Esophagus squamous epithelium (tissue), 5 donors: ENCODE results near the gene FAM234A. TPM values are rescaled to one million over a fixed set of nuclear protein-coding genes. Genes with fewer than 3 reads are reported as not detected.

Source experiments
- DNase-seq: peaks from one replicate; lab custom pipeline; 2025; lab: John Stamatoyannopoulos, UW
- H3K27ac ChIP-seq, 4 donors: fragments of 200-600 bp; sonication (generic); one replicate each; pipeline ENCODE4 v1.5.1; 2016 to 2019; ENCODE audit warnings: mild to moderate bottlenecking in 1 of 4
- H3K27me3 ChIP-seq, 4 donors: fragments of 200-600 bp; sonication (generic); 1 replicate in 3 of 4; 2 replicates in 1 of 4; pipeline versions ENCODE4 v1.5.1 to v1.6.0; 2017 to 2021; ENCODE audit warnings: antibody characterized with exemption in 1 of 4
- H3K36me3 ChIP-seq, 3 donors: fragments of 200-600 bp; sonication (generic); one replicate each; pipeline ENCODE4 v1.5.1; 2016 to 2019
- H3K4me1 ChIP-seq, 3 donors: fragments of 200-600 bp; sonication (generic); one replicate each; pipeline ENCODE4 v1.5.1; 2017 to 2019
- H3K4me3 ChIP-seq, 4 donors: fragments of 200-600 bp; sonication (generic); 1 replicate in 3 of 4; 2 replicates in 1 of 4; pipeline ENCODE4 v1.5.1; 2016 to 2019; ENCODE audit warnings: mild to moderate bottlenecking in 2 of 4, moderate library complexity in 1 of 4
- H3K9me3 ChIP-seq, 3 donors: fragments of 200-600 bp; sonication (generic); one replicate each; pipeline ENCODE4 v1.5.1; 2016 to 2019
- POLR2A ChIP-seq, 4 donors: fragments of 450-650 bp; IDR thresholded peaks; one replicate each; pipeline ENCODE4 v1.6.1; 2017; ENCODE audit warnings: antibody characterized with exemption in 4 of 4, mild to moderate bottlenecking in 4 of 4, moderate library complexity in 3 of 4
- WGBS, 2 donors: methylation state at CpG; one replicate each; pipeline ENCODE4 v1.1.5; 2018; 5-methylcytosine and 5-hydroxymethylcytosine counted together
- intact Hi-C: fragments of 100-400 bp; cut with DNase I; formaldehyde crosslinking; loops from one replicate; pipeline ENCODE4 v1.15.0; 2022
- total RNA-seq, 4 donors: library from RNA; depleted of rRNA; stranded (reverse); fragments of >200 nt; gene quantifications; one replicate each; pipeline ENCODE4 v1.1.0, GENCODE V29; 2016
- TF ChIP-seq, protein P1 (sequence below), 6 experiments: fragments of 450-650 bp in 4 of 6; fragments of 200-600 bp in 2 of 6; sonication (generic) in 2 of 6; IDR thresholded peaks; one replicate each; pipeline ENCODE4 v1.5.1; 2016 to 2019; ENCODE audit warnings: antibody characterized with exemption in 6 of 6, mild to moderate bottlenecking in 4 of 6, moderate library complexity in 4 of 6
- donor health status: DM: yes; HTN: yes; CAD: no.

FAM234A gene
- total RNA-seq, 4 donors from 2014 or later: 16.5 to 147 (median 60.0) TPM

- WGBS, 2 donors: 27 to 40% methylated on average over 1 to 3 of the region's 25 CpGs
Observed at GRCh38 chr16:281660-282255, 47.1 kb downstream of the FAM234A start.

GRCh38 chr16:282491-282890, 47.9 kb downstream of the FAM234A start:
- Histone ChIP-seq H3K9me3 (no peaks in the 10 kb centered on the region), H3K27me3 (peaks cover 6 to 50% (median 11%) of the 10 kb centered on the region in 4 donors), H3K4me3 (no peak overlapping the region), H3K27ac (no peak overlapping the region), H3K36me3 (peaks cover 0 to 13% (median 2%) of the 10 kb centered on the region in 3 donors), H3K4me1 (peaks cover 6 to 32% (median 18%) of the 10 kb centered on the region in 3 donors)
- no peak for TF ChIP-seq POLR2A (IDR thresholded peaks at IDR 0.05)
- TF ChIP-seq, protein P1, sequence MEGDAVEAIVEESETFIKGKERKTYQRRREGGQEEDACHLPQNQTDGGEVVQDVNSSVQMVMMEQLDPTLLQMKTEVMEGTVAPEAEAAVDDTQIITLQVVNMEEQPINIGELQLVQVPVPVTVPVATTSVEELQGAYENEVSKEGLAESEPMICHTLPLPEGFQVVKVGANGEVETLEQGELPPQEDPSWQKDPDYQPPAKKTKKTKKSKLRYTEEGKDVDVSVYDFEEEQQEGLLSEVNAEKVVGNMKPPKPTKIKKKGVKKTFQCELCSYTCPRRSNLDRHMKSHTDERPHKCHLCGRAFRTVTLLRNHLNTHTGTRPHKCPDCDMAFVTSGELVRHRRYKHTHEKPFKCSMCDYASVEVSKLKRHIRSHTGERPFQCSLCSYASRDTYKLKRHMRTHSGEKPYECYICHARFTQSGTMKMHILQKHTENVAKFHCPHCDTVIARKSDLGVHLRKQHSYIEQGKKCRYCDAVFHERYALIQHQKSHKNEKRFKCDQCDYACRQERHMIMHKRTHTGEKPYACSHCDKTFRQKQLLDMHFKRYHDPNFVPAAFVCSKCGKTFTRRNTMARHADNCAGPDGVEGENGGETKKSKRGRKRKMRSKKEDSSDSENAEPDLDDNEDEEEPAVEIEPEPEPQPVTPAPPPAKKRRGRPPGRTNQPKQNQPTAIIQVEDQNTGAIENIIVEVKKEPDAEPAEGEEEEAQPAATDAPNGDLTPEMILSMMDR (IDR thresholded peaks at IDR 0.05): no peak
- DNase-seq: no peak
- intact Hi-C loops: no loop called here
- 89 to 91% methylated on average over 8 to 10 of the region's 22 CpGs for WGBS, 2 donors

More at GRCh38 chr16:281660-282255, 47.1 kb downstream of the FAM234A start:
- Histone ChIP-seq H3K9me3 (no peaks in the 10 kb centered on the region), H3K4me3 (no peak overlapping the region), H3K36me3 (peaks cover 0 to 6% (median 0%) of the 10 kb centered on the region in 3 donors), H3K27ac (no peak overlapping the region), H3K27me3 (peaks cover 6 to 55% (median 11%) of the 10 kb centered on the region in 4 donors), H3K4me1 (peaks cover 6 to 32% (median 18%) of the 10 kb centered on the region in 3 donors)
- DNase-seq: no peak
- intact Hi-C loops: no loop called here
- TF ChIP-seq, protein P1 (IDR thresholded peaks at IDR 0.05): no peak
- no peak for TF ChIP-seq POLR2A (IDR thresholded peaks at IDR 0.05)

DNA sequence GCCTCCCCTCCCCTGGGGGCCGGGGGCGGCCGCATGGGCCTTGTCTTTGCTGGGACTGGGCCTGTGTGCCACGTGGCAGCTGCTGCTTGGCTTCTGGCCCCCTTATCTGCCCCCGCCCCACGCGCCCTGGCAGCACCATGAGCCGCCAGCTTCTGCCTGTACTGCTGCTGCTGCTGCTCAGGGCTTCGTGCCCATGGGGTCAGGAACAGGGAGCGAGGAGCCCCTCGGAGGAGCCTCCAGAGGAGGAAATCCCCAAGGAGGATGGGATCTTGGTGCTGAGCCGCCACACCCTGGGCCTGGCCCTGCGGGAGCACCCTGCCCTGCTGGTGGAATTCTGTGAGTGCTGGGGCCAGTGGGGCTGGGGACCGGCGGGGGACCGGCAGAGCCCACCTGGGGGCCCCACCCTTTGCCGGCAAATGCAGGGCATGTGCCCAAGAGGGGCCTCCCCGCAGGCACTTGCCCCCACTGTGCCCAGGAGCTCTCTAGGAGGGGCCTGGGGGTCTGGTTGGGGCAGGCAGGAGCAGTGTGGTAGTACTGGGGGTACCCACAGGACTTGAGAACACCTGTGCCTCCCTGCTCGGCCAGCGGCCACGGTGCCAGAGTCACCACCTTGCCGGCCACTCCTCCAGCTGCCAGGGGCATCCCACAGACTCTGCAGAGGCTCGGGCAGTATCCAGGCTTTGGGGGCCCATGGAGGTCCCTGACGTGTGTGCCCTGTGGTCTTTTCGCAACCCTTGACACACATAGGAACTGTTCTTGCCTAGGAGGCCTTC, 48.6 kb downstream of the FAM234A start, which contains the start of gene PDIA2:
Gene PDIA2 (plus strand): TSS at position 132 of the 773 bp plus-strand sequence. CDS start 6 bp downstream, at position 138.
- DNase-seq: no peak
- intact Hi-C loops: no loop called here
- no CpG with 5 or more reads among the region's 25 CpGs for WGBS, 2 donors
- Histone ChIP-seq H3K4me3 (no peak within 1 kb of the TSS), H3K4me1 (peaks cover 6 to 32% (median 18%) of the 10 kb centered on the region in 3 donors), H3K27ac (no peak within 1 kb of the TSS), H3K36me3 (peaks cover 2 to 20% (median 10%) of the 10 kb centered on the region in 3 donors), H3K27me3 (peaks cover 6 to 50% (median 11%) of the 10 kb centered on the region in 4 donors), H3K9me3 (no peaks in the 10 kb centered on the region)
- TF ChIP-seq POLR2A (IDR thresholded peaks at IDR 0.05): no peak
- TF ChIP-seq, protein P1 (IDR thresholded peaks at IDR 0.05): no peak

GRCh38 chr16:284204-285120, 49.8 kb downstream of the FAM234A start:
- H3K9me3 ChIP-seq: no peaks in the 10 kb centered on the region
- H3K27me3 ChIP-seq: peaks cover 6 to 43% (median 11%) of the 10 kb centered on the region in 4 donors
- no peak overlapping the region for H3K27ac ChIP-seq
- H3K36me3 ChIP-seq: peaks cover 8 to 33% (median 15%) of the 10 kb centered on the region in 3 donors
- intact Hi-C loops: no loop called here
- H3K4me3 ChIP-seq: no peak overlapping the region
- WGBS, 2 donors: 80 to 97% methylated on average over 4 to 6 of the region's 52 CpGs
- peaks cover 6 to 23% (median 13%) of the 10 kb centered on the region in 3 donors for H3K4me1 ChIP-seq
- DNase-seq: no peak
- TF ChIP-seq POLR2A (IDR thresholded peaks at IDR 0.05): no peak
- TF ChIP-seq, protein P1 (IDR thresholded peaks at IDR 0.05): no peak
